ENCODE data around the gene SMIM12.

DNA sequence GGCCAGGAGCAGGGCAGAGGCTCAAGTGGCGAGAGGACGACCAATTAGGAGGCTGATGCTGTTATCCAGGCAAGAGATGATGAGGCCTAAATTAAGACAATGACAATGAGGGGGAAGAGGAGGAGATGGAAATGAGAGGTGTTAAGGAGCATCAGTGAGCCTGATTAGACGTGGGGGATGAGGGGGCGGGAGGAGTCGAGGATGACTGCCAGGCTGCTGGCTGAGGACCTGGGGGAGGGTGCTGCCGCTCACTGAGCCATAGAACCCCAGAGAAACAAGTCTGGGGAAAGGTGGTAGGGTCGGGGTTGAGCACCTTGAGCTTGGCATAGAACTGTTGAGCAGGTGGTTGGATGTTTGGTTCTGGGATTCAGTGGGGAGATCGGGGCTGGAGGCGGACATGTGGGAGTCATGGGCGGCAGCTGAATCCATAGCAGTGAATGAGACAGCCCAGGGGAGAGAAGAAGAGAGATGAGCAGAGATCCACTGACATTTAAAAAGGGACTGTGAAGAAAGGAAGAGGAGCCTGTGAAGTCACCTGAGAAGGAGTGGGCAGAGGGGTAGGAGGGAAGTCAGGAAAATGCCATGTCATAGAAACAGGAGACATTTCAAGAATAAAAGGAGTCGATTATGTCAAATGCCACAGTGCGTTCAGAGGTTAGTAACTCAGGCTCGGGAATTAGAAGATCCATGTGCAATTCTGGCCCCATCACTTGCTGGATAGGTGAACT is 41.4 kb upstream of the SMIM12 start:
- TF ChIP-seq CBX8 (IDR thresholded peaks at IDR 0.05) (no peak), JUN (IDR thresholded peaks at IDR 0.05) (no peak), POLR2A (IDR thresholded peaks at IDR 0.05; ENCODE audit: low read length) (no peak)
